ENCODE measurements around the gene MAGI2. TPM values are rescaled to one million over a fixed set of nuclear protein-coding genes. Genes with fewer than 3 reads are reported as not detected.

Gene MAGI2
- total RNA-seq, 1 experiment from 2014 or later: 6.2 TPM

GRCh38 chr7:78760620-78761355, 692.7 kb downstream of the MAGI2 start:
- no peak for DNase-seq
- no peak overlapping the region for H3K4me3 ChIP-seq (ENCODE audit: insufficient read depth, low read depth, low read length)
- no peaks in the 10 kb centered on the region for H3K27me3 ChIP-seq (ENCODE audit: control insufficient read depth, insufficient read depth, low read length)
- no peaks in the 10 kb centered on the region for H3K36me3 ChIP-seq (replicated peaks; ENCODE audit: control insufficient read depth, insufficient read depth, low read length)

GRCh38 chr7:78752554-78752953, 700.9 kb downstream of the MAGI2 start:
- no peaks in the 10 kb centered on the region for H3K36me3 ChIP-seq (replicated peaks; ENCODE audit: control insufficient read depth, insufficient read depth, low read length)
- no peak for DNase-seq
- H3K27me3 ChIP-seq (ENCODE audit: control insufficient read depth, insufficient read depth, low read length): no peaks in the 10 kb centered on the region
- no peak overlapping the region for H3K4me3 ChIP-seq (ENCODE audit: insufficient read depth, low read depth, low read length)

GRCh38 chr7:78751253-78751652, 702.2 kb downstream of the MAGI2 start:
- no peaks in the 10 kb centered on the region for H3K36me3 ChIP-seq (replicated peaks; ENCODE audit: control insufficient read depth, insufficient read depth, low read length)
- no peak for DNase-seq
- H3K27me3 ChIP-seq (ENCODE audit: control insufficient read depth, insufficient read depth, low read length): no peaks in the 10 kb centered on the region
- no peak overlapping the region for H3K4me3 ChIP-seq (ENCODE audit: insufficient read depth, low read depth, low read length)

DNA sequence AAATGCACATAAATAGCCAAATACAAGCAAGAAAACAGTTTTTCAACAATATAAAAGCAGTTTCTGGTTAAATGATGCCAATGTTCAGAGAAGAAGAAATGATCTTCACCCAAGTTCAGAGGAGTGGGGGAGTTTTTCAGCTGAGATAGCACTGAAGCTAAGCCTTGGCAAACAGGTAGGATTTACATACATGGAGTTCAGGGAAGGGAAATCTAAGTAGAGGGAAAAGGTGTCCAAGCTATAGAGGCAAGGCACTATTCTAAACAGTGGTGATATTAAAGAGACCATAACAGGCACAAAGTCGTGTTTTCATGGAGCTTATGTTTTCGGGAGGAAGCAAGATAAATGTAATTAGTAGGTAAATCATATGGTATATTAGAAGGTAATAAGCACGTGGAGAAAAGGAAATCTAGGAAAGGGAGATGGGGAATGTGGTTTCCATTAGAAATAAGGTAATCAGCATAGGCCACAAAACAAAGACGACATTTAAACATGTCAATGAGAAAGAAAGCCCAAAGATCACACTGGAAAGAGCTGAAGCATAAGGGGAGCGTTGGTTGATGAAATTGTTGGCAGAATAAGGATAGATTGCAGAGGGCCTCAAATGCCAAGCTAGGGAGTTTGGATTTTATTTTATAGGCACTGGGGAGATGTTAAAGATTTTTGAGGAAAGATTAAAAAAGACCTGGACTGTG, 704.3 kb downstream of the MAGI2 start:
- Histone ChIP-seq H3K27me3 (ENCODE audit: control insufficient read depth, insufficient read depth, low read length) (no peaks in the 10 kb centered on the region), H3K4me3 (ENCODE audit: insufficient read depth, low read depth, low read length) (no peak overlapping the region)

DNA sequence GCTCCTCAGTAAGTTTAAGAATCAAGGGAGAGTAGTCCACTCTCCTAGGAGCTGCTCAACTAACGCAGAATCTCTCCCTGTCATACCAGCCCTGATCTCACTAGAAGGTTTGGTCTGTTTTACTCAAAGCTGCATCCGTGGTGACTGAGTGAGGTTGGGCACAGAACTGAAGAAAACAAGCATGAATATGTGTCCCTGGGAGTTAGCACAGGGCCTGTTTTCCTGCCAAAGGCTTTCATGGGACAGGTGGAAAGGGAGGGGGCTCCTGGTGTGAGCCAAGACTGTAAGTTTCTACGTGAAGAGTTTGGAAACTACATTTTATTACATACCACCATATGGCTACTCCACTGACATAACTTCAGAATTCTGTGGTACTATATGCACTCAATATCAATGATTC, 705.9 kb downstream of the MAGI2 start:
- H3K4me3 ChIP-seq (ENCODE audit: insufficient read depth, low read depth, low read length): no peak overlapping the region
- H3K36me3 ChIP-seq (replicated peaks; ENCODE audit: control insufficient read depth, insufficient read depth, low read length): no peaks in the 10 kb centered on the region
- no peaks in the 10 kb centered on the region for H3K27me3 ChIP-seq (ENCODE audit: control insufficient read depth, insufficient read depth, low read length)
- no peak for DNase-seq

More for the DNA sequence above, 704.3 kb downstream of the MAGI2 start:
- DNase-seq: no peak
- no peaks in the 10 kb centered on the region for H3K36me3 ChIP-seq (replicated peaks; ENCODE audit: control insufficient read depth, insufficient read depth, low read length)

- no peak overlapping the region for H3K4me3 ChIP-seq (ENCODE audit: insufficient read depth, low read depth, low read length)
- H3K36me3 ChIP-seq (replicated peaks; ENCODE audit: control insufficient read depth, insufficient read depth, low read length): no peaks in the 10 kb centered on the region
- no peaks in the 10 kb centered on the region for H3K27me3 ChIP-seq (ENCODE audit: control insufficient read depth, insufficient read depth, low read length)
- no peak for DNase-seq
These were observed 707.2 kb downstream of the MAGI2 start for GRCh38 chr7:78746301-78746700.

GRCh38 chr7:78742694-78743093, 710.8 kb downstream of the MAGI2 start:
- no peaks in the 10 kb centered on the region for H3K36me3 ChIP-seq (replicated peaks; ENCODE audit: control insufficient read depth, insufficient read depth, low read length)
- DNase-seq: no peak
- H3K4me3 ChIP-seq (ENCODE audit: insufficient read depth, low read depth, low read length): no peak overlapping the region
- H3K27me3 ChIP-seq (ENCODE audit: control insufficient read depth, insufficient read depth, low read length): no peaks in the 10 kb centered on the region

DNA sequence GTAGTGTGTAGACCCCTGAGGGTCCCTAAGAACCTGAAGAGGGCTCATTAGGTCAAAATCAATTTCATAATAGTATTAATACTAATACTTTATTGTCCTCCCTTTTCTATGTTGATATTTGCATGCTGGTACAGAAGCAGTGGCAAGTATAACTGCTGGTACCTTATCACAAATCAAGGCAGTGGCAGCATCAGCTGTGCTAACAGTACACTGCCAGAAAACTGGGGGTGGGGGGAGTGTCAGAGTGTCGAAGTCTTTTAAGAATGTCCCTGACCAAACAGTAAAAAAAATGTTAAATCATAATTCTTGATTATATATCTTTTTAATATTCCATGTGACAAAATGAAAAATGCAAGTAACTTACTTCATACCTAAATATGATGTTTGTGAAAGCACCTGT, 716.9 kb downstream of the MAGI2 start:
- DNase-seq: no peak
- Histone ChIP-seq H3K36me3 (replicated peaks; ENCODE audit: control insufficient read depth, insufficient read depth, low read length) (no peaks in the 10 kb centered on the region), H3K27me3 (ENCODE audit: control insufficient read depth, insufficient read depth, low read length) (no peaks in the 10 kb centered on the region), H3K4me3 (ENCODE audit: insufficient read depth, low read depth, low read length) (no peak overlapping the region)

GRCh38 chr7:78734626-78735025, 718.8 kb downstream of the MAGI2 start:
- H3K4me3 ChIP-seq (ENCODE audit: insufficient read depth, low read depth, low read length): no peak overlapping the region
- no peak for DNase-seq

GRCh38 chr7:78720066-78720465, 733.4 kb downstream of the MAGI2 start:
- no peak for DNase-seq
- Histone ChIP-seq H3K27me3 (ENCODE audit: control insufficient read depth, insufficient read depth, low read length) (no peaks in the 10 kb centered on the region), H3K36me3 (replicated peaks; ENCODE audit: control insufficient read depth, insufficient read depth, low read length) (no peaks in the 10 kb centered on the region), H3K4me3 (ENCODE audit: insufficient read depth, low read depth, low read length) (no peak overlapping the region)

More at GRCh38 chr7:78734626-78735025, 718.8 kb downstream of the MAGI2 start:
- Histone ChIP-seq H3K36me3 (replicated peaks; ENCODE audit: control insufficient read depth, insufficient read depth, low read length) (no peaks in the 10 kb centered on the region), H3K27me3 (ENCODE audit: control insufficient read depth, insufficient read depth, low read length) (no peaks in the 10 kb centered on the region)

- no peak overlapping the region for H3K4me3 ChIP-seq (ENCODE audit: insufficient read depth, low read depth, low read length)
- no peak for DNase-seq
- no peaks in the 10 kb centered on the region for H3K36me3 ChIP-seq (replicated peaks; ENCODE audit: control insufficient read depth, insufficient read depth, low read length)
- no peaks in the 10 kb centered on the region for H3K27me3 ChIP-seq (ENCODE audit: control insufficient read depth, insufficient read depth, low read length)
These were observed 735.3 kb downstream of the MAGI2 start for GRCh38 chr7:78718212-78718611.

DNA sequence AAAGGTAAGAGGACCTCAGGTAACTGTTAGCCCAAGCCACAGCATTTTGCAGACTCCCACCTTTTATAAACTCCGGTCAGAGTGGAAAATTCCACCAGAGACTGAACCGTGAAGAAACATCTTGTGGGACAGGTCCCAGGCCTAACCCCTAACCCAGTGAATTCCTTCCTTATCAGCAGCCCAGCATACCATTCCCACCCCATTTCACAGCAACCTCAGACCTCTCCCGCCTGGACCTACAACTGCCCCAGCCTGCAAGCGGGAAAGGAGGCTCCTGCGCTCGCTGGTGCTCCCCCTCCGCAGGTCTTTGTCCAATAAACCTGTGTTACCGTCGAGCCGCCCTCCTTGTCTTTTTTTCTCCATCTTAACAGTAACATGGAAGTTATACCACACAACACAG, 736.6 kb downstream of the MAGI2 start:
- Histone ChIP-seq H3K36me3 (replicated peaks; ENCODE audit: control insufficient read depth, insufficient read depth, low read length) (no peaks in the 10 kb centered on the region), H3K27me3 (ENCODE audit: control insufficient read depth, insufficient read depth, low read length) (no peaks in the 10 kb centered on the region), H3K4me3 (ENCODE audit: insufficient read depth, low read depth, low read length) (no peak overlapping the region)
- peak; percentile 19 for DNase-seq

- no peaks in the 10 kb centered on the region for H3K36me3 ChIP-seq (replicated peaks; ENCODE audit: control insufficient read depth, insufficient read depth, low read length)
- DNase-seq: no peak
- H3K27me3 ChIP-seq (ENCODE audit: control insufficient read depth, insufficient read depth, low read length): no peaks in the 10 kb centered on the region
- no peak overlapping the region for H3K4me3 ChIP-seq (ENCODE audit: insufficient read depth, low read depth, low read length)
These were observed 739.1 kb downstream of the MAGI2 start for GRCh38 chr7:78714356-78714755.

- Histone ChIP-seq H3K27me3 (ENCODE audit: control insufficient read depth, insufficient read depth, low read length) (no peaks in the 10 kb centered on the region), H3K36me3 (replicated peaks; ENCODE audit: control insufficient read depth, insufficient read depth, low read length) (no peaks in the 10 kb centered on the region), H3K4me3 (ENCODE audit: insufficient read depth, low read depth, low read length) (no peak overlapping the region)
- no peak for DNase-seq
These were observed 741.4 kb downstream of the MAGI2 start for GRCh38 chr7:78712111-78712510.

GRCh38 chr7:78709658-78710057, 743.8 kb downstream of the MAGI2 start:
- H3K36me3 ChIP-seq (replicated peaks; ENCODE audit: control insufficient read depth, insufficient read depth, low read length): no peaks in the 10 kb centered on the region
- H3K4me3 ChIP-seq (ENCODE audit: insufficient read depth, low read depth, low read length): no peak overlapping the region
- DNase-seq: no peak
- H3K27me3 ChIP-seq (ENCODE audit: control insufficient read depth, insufficient read depth, low read length): no peaks in the 10 kb centered on the region
